SH-SY5Y (cell line): ENCODE measurements around the gene ZDHHC14.

Source experiments
- GATA2 ChIP-seq: IDR thresholded peaks from 2 replicates; pipeline ENCODE4 v1.6.1; 2011; ENCODE audit warnings: mild to moderate bottlenecking, low read depth, low read length
- GATA3 ChIP-seq: IDR thresholded peaks from 2 replicates; pipeline ENCODE4 v1.6.1; 2011; ENCODE audit warnings: low read depth, mild to moderate bottlenecking, low read length, moderate library complexity

- TF ChIP-seq GATA2 (no peak), GATA3 (no peak)
Measured at GRCh38 chr6:157492249-157492648, 111.3 kb downstream of the ZDHHC14 start.
